HepG2 (cell line): ENCODE measurements around the gene TMEM39B. TPM values are rescaled to one million over a fixed set of nuclear protein-coding genes. Genes with fewer than 3 reads are reported as not detected.
A peak's percentile ranks its signal among the peaks of the same experiment; 100 is the strongest.

Experiments used
- ATF7-NPFF ChIP-seq: sonication (generic); formaldehyde crosslinking; IDR thresholded peaks from 2 replicates; pipeline ENCODE4 v1.8.1; 2023; ENCODE audit warnings: mild to moderate bottlenecking, low read depth, missing genetic modification reagents, moderate library complexity
- ETV5 ChIP-seq: IDR thresholded peaks from 2 replicates; pipeline ENCODE4 v1.6.1; 2018; ENCODE audit warnings: missing biosample characterization, missing genetic modification reagents, inconsistent platforms, borderline replicate concordance
- ISL2 ChIP-seq: sonication (generic); formaldehyde crosslinking; IDR thresholded peaks from 2 replicates; pipeline ENCODE4 v1.5.0; 2020; ENCODE audit warnings: missing genetic modification reagents
- KLF13 ChIP-seq: sonication (generic); formaldehyde crosslinking; IDR thresholded peaks from 2 replicates; pipeline ENCODE4 v1.4.0; 2020; ENCODE audit warnings: mild to moderate bottlenecking, missing genetic modification reagents
- MAFG ChIP-seq: sonication (generic); formaldehyde crosslinking; IDR thresholded peaks from 2 replicates; pipeline ENCODE4 v1.5.1; 2020; ENCODE audit warnings: mild to moderate bottlenecking, missing genetic modification reagents
- MIER2 ChIP-seq: IDR thresholded peaks from 2 replicates; pipeline ENCODE4 v1.6.1; 2016; ENCODE audit warnings: missing biosample characterization, missing genetic modification reagents
- MTF1 ChIP-seq: sonication (generic); formaldehyde crosslinking; IDR thresholded peaks from 2 replicates; pipeline ENCODE4 v1.5.0; 2020; ENCODE audit warnings: missing genetic modification reagents
- MXD4 ChIP-seq: IDR thresholded peaks from 2 replicates; pipeline ENCODE4 v1.6.1; 2016; ENCODE audit warnings: mild to moderate bottlenecking, missing biosample characterization, missing genetic modification reagents
- NFATC3 ChIP-seq: sonication (generic); formaldehyde crosslinking; IDR thresholded peaks from 2 replicates; pipeline ENCODE4 v1.5.1; 2020; ENCODE audit warnings: mild to moderate bottlenecking, missing genetic modification reagents
- NR1H2 ChIP-seq: sonication (generic); formaldehyde crosslinking; IDR thresholded peaks from 2 replicates; pipeline ENCODE4 v1.8.1; 2022; ENCODE audit warnings: low read depth, missing genetic modification reagents, borderline replicate concordance
- SMARCC2 ChIP-seq: fragments of 450-650 bp; IDR thresholded peaks from 2 replicates; pipeline ENCODE4 v1.6.1; 2017; ENCODE audit warnings: antibody characterized with exemption, mild to moderate bottlenecking
- XRCC5 ChIP-seq: fragments of 200-400 bp; formaldehyde crosslinking; optimal IDR thresholded peaks from 2 replicates; pipeline ENCODE3; 2017; ENCODE audit warnings: mild to moderate bottlenecking, low read length
- ZNF331 ChIP-seq: sonication (generic); formaldehyde crosslinking; IDR thresholded peaks from 2 replicates; pipeline ENCODE4 v1.4.0; 2020; ENCODE audit warnings: missing genetic modification reagents
- ZNF660 ChIP-seq: sonication (generic); formaldehyde crosslinking; IDR thresholded peaks from 2 replicates; pipeline ENCODE4 v1.5.1; 2020; ENCODE audit warnings: mild to moderate bottlenecking, low read depth, missing genetic modification reagents, borderline replicate concordance
- polyA plus RNA-seq, 8 experiments: library from polyadenylated mRNA; depleted of rRNA in 3 of 8; stranded (reverse) in 7 of 8; unstranded in 1 of 8; fragments of >200 nt; fragmentation: Illumina TruSeq in 4 of 8; extraction: Trizol in 4 of 8; gene quantifications; 2 replicates each; pipeline versions ENCODE4 v1.2.1 to v1.2.3, GENCODE V29; 2011 to 2016; ENCODE audit warnings: low read depth in 4 of 8, missing spikeins in 1 of 8, mixed read lengths in 1 of 8; ENCODE audit not compliant: insufficient read depth in 1 of 8
- total RNA-seq, 5 experiments: library from RNA; depleted of rRNA; stranded (reverse); fragments of >200 nt; fragmentation: Illumina TruSeq; extraction: Trizol; gene quantifications; 2 replicates each; pipeline ENCODE4 v1.2.3, GENCODE V29; 2016; ENCODE audit warnings: low read depth in 1 of 5
- TF ChIP-seq, protein P1 (sequence below): sonication (generic); formaldehyde crosslinking; IDR thresholded peaks from 2 replicates; pipeline ENCODE4 v1.8.0; 2022; ENCODE audit warnings: mild to moderate bottlenecking, missing genetic modification reagents, borderline replicate concordance
- TF ChIP-seq, protein P2 (sequence below): sonication (generic); formaldehyde crosslinking; IDR thresholded peaks from 2 replicates; pipeline ENCODE4 v1.4.0; 2020; ENCODE audit warnings: mild to moderate bottlenecking, missing genetic modification reagents
- TF ChIP-seq, protein P3 (sequence below): sonication (generic); formaldehyde crosslinking; IDR thresholded peaks from 2 replicates; pipeline ENCODE4 v1.5.1; 2020; ENCODE audit warnings: missing genetic modification reagents, mild to moderate bottlenecking, borderline replicate concordance
- TF ChIP-seq, protein P4 (sequence below): sonication (generic); formaldehyde crosslinking; IDR thresholded peaks from 2 replicates; pipeline ENCODE4 v1.8.1; 2023; ENCODE audit warnings: missing genetic modification reagents, inconsistent platforms, borderline replicate concordance
- TF ChIP-seq, protein P5 (sequence below): IDR thresholded peaks from 2 replicates; pipeline ENCODE4 v1.6.1; 2016; ENCODE audit warnings: missing genetic modification reagents, missing compliant biosample characterization
- TF ChIP-seq, protein P6 (sequence below): sonication (generic); formaldehyde crosslinking; IDR thresholded peaks from 2 replicates; pipeline ENCODE4 v1.8.1; 2023; ENCODE audit warnings: mild to moderate bottlenecking, moderate library complexity, missing genetic modification reagents
- TF ChIP-seq, protein P7 (sequence below): sonication (generic); formaldehyde crosslinking; IDR thresholded peaks from 2 replicates; pipeline ENCODE4 v1.4.0; 2020; ENCODE audit warnings: missing genetic modification reagents

TMEM39B gene
- total and polyA plus RNA-seq, 2 of the 13 experiments (the other 11 are each of a cell fraction or from before 2014, with no cell fraction given): 4.9 to 10.4 TPM

DNA sequence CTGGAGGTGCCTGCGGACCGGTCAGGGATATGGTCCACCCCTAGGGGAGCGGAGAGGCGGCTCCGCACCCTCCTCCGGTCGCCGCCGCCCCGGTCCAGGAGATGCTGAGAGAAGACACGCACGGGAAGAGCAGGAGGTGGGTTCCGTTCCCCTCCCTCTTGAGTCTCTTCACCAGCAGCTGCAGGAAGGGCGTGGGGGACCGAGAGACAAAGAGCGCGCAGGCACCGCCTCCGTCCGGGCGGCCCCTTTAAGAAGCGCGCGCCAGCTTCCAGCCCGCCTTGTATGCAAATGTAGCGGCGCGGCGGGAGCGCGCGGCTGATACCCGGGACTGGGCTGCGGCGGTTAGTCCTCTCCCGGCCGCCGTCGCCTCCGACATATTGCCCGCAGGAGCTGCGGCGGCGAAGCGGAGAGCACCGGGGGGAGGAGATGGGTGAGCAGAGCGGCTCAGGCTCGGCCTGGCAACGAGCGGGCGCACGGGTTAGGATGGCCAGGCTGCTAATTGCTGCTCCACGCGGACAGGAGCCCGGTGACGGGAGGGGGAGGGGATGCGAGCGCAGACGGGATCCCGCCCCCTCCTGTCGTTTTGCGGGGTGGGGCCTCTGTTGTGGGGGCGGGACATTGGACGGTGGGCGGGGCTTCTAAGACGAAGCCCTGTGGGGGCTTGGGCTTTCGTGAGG is at the start of gene TMEM39B (continued):
- TF ChIP-seq, protein P1, sequence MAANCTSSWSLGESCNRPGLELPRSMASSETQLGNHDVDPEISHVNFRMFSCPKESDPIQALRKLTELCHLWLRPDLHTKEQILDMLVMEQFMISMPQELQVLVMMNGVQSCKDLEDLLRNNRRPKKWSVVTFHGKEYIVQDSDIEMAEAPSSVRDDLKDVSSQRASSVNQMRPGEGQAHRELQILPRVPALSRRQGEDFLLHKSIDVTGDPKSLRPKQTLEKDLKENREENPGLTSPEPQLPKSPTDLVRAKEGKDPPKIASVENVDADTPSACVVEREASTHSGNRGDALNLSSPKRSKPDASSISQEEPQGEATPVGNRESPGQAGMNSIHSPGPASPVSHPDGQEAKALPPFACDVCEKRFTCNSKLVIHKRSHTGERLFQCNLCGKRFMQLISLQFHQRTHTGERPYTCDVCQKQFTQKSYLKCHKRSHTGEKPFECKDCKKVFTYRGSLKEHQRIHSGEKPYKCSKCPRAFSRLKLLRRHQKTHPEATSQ (CRISPR knock-in tag): no peak
- TF ChIP-seq, protein P2, sequence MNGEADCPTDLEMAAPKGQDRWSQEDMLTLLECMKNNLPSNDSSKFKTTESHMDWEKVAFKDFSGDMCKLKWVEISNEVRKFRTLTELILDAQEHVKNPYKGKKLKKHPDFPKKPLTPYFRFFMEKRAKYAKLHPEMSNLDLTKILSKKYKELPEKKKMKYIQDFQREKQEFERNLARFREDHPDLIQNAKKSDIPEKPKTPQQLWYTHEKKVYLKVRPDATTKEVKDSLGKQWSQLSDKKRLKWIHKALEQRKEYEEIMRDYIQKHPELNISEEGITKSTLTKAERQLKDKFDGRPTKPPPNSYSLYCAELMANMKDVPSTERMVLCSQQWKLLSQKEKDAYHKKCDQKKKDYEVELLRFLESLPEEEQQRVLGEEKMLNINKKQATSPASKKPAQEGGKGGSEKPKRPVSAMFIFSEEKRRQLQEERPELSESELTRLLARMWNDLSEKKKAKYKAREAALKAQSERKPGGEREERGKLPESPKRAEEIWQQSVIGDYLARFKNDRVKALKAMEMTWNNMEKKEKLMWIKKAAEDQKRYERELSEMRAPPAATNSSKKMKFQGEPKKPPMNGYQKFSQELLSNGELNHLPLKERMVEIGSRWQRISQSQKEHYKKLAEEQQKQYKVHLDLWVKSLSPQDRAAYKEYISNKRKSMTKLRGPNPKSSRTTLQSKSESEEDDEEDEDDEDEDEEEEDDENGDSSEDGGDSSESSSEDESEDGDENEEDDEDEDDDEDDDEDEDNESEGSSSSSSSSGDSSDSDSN: peak; percentile 71
- no peak for TF ChIP-seq MTF1 (CRISPR knock-in tag)
- TF ChIP-seq, protein P3, sequence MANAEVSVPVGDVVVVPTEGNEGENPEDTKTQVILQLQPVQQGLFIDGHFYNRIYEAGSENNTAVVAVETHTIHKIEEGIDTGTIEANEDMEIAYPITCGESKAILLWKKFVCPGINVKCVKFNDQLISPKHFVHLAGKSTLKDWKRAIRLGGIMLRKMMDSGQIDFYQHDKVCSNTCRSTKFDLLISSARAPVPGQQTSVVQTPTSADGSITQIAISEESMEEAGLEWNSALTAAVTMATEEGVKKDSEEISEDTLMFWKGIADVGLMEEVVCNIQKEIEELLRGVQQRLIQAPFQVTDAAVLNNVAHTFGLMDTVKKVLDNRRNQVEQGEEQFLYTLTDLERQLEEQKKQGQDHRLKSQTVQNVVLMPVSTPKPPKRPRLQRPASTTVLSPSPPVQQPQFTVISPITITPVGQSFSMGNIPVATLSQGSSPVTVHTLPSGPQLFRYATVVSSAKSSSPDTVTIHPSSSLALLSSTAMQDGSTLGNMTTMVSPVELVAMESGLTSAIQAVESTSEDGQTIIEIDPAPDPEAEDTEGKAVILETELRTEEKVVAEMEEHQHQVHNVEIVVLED (CRISPR knock-in tag): peak; percentile 80
- 0 out of 2 replicates have a peak, but pooled peaks have one; percentile 63 for TF ChIP-seq ZNF331
- peak; percentile 54; the same call in 1 of the 2 replicates for TF ChIP-seq ISL2 (CRISPR knock-in tag)
- peak; percentile 45; the same call in 1 of the 2 replicates for TF ChIP-seq NR1H2
- TF ChIP-seq, protein P4, sequence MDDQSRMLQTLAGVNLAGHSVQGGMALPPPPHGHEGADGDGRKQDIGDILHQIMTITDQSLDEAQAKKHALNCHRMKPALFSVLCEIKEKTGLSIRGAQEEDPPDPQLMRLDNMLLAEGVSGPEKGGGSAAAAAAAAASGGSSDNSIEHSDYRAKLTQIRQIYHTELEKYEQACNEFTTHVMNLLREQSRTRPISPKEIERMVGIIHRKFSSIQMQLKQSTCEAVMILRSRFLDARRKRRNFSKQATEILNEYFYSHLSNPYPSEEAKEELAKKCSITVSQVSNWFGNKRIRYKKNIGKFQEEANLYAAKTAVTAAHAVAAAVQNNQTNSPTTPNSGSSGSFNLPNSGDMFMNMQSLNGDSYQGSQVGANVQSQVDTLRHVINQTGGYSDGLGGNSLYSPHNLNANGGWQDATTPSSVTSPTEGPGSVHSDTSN (CRISPR knock-in tag): no peak
- TF ChIP-seq, protein P5, sequence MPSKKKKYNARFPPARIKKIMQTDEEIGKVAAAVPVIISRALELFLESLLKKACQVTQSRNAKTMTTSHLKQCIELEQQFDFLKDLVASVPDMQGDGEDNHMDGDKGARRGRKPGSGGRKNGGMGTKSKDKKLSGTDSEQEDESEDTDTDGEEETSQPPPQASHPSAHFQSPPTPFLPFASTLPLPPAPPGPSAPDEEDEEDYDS (CRISPR knock-in tag): peak; percentile 73
- no peak; the same call in 1 of the 2 replicates for TF ChIP-seq NFATC3 (CRISPR knock-in tag)
- no peak for TF ChIP-seq SMARCC2
- no peak for TF ChIP-seq KLF13 (CRISPR knock-in tag)
- TF ChIP-seq ZNF660 (CRISPR knock-in tag): 0 out of 2 replicates have a peak, but pooled peaks have one; percentile 58
- TF ChIP-seq MXD4 (CRISPR knock-in tag): peak; percentile 76; the same call in 1 of the 2 replicates
- TF ChIP-seq ATF7-NPFF (CRISPR knock-in tag): no peak; the same call in 1 of the 2 replicates
- TF ChIP-seq, protein P6, sequence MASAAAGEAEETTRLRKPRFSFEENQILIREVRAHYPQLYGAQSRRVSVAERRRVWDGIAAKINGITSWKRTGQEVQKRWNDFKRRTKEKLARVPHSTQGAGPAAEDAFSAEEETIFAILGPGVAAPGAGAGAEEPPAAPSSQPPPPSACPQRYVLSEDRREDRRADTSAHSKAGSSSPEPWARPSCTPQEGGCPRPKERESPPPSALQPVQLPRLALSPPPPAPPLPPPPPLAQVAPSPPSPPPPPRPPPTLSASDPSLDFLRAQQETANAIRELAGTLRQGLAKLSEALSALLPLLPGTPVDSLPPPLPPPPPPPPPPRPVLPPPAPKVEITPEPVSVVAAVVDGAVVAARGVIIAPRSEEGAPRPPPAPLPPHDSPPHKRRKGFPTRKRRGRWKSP: 0 out of 2 replicates have a peak, but pooled peaks have one; percentile 36
- TF ChIP-seq XRCC5: no peak
- peak; percentile 13; the same call in 1 of the 2 replicates for TF ChIP-seq ETV5 (CRISPR knock-in tag)
- TF ChIP-seq, protein P7, sequence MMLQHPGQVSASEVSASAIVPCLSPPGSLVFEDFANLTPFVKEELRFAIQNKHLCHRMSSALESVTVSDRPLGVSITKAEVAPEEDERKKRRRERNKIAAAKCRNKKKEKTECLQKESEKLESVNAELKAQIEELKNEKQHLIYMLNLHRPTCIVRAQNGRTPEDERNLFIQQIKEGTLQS (CRISPR knock-in tag): no peak
- no peak for TF ChIP-seq MAFG (CRISPR knock-in tag)
- TF ChIP-seq MIER2 (CRISPR knock-in tag): no peak
